Ishikawa (cell line): ENCODE measurements around the gene SELL.

Source experiments
- CEBPB ChIP-seq: IDR thresholded peaks from 2 replicates; pipeline ENCODE4 v1.6.1; 2012
- CREB1 ChIP-seq: IDR thresholded peaks from 2 replicates; pipeline ENCODE4 v1.6.1; 2012; ENCODE audit warnings: low read depth
- FOXM1 ChIP-seq: IDR thresholded peaks from 2 replicates; pipeline ENCODE4 v1.6.1; 2012; ENCODE audit warnings: low read depth, borderline replicate concordance
- RAD21 ChIP-seq: IDR thresholded peaks from 2 replicates; pipeline ENCODE4 v1.6.1; 2012; ENCODE audit warnings: low read depth
- TAF1 ChIP-seq: IDR thresholded peaks from 2 replicates; pipeline ENCODE4 v1.6.1; 2012; ENCODE audit warnings: low read depth, mild to moderate bottlenecking
- TEAD4 ChIP-seq: IDR thresholded peaks from 2 replicates; pipeline ENCODE4 v1.6.1; 2012
- YY1 ChIP-seq: IDR thresholded peaks from 2 replicates; pipeline ENCODE4 v1.6.1; 2012; ENCODE audit warnings: low read depth
- TF ChIP-seq, protein P1 (sequence below): IDR thresholded peaks from 2 replicates; pipeline ENCODE4 v1.6.1; 2012
- TF ChIP-seq, protein P2 (sequence below): IDR thresholded peaks from 2 replicates; pipeline ENCODE4 v1.6.1; 2012; ENCODE audit warnings: low read depth, mild to moderate bottlenecking

DNA sequence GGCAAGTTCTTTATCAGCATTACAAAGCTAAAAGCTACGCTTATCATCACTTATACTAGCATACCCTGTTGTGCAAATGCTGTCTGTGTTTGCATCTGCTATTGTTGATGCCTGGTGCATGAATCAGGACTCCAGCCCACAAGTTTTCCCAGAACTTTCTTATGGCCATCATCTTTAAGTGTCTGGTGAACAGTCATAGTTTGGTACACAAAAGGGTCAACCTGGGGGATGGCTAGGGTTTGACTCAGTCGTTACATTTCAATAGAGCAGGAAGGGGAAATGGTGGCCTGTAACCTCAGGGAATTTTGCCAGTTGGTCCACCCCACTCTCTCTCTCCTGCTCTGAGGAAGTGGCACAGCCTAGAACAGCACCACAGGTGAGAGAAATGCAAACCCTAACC is 35.4 kb downstream of the SELL start:
- TF ChIP-seq CREB1 (no peak), YY1 (no peak), RAD21 (no peak), TEAD4 (no peak), CEBPB (no peak), FOXM1 (no peak), TAF1 (no peak)
- TF ChIP-seq, protein P1, sequence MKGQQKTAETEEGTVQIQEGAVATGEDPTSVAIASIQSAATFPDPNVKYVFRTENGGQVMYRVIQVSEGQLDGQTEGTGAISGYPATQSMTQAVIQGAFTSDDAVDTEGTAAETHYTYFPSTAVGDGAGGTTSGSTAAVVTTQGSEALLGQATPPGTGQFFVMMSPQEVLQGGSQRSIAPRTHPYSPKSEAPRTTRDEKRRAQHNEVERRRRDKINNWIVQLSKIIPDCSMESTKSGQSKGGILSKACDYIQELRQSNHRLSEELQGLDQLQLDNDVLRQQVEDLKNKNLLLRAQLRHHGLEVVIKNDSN = no peak
- TF ChIP-seq, protein P2, sequence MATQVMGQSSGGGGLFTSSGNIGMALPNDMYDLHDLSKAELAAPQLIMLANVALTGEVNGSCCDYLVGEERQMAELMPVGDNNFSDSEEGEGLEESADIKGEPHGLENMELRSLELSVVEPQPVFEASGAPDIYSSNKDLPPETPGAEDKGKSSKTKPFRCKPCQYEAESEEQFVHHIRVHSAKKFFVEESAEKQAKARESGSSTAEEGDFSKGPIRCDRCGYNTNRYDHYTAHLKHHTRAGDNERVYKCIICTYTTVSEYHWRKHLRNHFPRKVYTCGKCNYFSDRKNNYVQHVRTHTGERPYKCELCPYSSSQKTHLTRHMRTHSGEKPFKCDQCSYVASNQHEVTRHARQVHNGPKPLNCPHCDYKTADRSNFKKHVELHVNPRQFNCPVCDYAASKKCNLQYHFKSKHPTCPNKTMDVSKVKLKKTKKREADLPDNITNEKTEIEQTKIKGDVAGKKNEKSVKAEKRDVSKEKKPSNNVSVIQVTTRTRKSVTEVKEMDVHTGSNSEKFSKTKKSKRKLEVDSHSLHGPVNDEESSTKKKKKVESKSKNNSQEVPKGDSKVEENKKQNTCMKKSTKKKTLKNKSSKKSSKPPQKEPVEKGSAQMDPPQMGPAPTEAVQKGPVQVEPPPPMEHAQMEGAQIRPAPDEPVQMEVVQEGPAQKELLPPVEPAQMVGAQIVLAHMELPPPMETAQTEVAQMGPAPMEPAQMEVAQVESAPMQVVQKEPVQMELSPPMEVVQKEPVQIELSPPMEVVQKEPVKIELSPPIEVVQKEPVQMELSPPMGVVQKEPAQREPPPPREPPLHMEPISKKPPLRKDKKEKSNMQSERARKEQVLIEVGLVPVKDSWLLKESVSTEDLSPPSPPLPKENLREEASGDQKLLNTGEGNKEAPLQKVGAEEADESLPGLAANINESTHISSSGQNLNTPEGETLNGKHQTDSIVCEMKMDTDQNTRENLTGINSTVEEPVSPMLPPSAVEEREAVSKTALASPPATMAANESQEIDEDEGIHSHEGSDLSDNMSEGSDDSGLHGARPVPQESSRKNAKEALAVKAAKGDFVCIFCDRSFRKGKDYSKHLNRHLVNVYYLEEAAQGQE = no peak
